NCI-H748 treated with DMSO at 0.1 percent for 48 hours (cell line): ENCODE data around the gene ATP6V1F.
A peak's percentile ranks its signal among the peaks of the same experiment; 100 is the strongest.

ENCODE experiments used
- DNase-seq: peaks from one replicate; lab custom pipeline; 2025; lab: John Stamatoyannopoulos, UW

ATP6V1F gene

DNA sequence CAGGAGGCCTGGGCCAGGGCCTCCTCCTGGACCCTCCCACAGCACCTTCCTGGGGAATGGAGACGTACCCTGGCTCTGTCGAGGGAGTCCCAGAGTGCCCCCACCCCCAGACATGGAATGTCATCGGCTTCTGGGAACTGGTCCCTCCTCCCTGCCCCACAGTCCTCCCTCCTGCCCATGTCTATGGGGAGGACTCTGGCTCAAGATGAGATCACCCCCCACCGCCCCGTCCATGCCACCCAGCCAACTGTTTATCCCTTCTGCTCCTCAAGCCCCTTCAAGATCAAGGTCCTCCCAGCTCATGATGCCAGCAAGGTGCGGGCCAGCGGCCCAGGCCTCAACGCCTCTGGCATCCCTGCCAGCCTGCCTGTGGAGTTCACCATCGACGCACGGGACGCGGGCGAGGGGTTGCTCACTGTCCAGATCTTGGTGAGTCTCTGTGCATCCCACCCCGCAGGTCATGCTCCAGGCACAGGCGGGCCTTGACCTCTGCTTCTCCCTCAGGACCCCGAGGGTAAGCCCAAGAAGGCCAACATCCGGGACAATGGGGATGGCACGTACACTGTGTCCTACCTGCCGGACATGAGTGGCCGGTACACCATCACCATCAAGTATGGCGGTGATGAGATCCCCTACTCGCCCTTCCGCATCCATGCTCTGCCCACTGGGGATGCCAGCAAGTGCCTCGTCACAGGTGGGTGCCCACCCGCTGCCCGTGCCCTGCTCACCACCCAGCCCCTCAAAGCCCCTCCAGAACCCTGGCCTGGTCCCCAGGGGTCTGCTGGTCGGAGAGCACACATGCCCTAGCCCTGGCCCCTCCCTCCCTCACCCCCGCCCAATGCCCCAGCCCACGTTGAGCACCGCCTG lies 14.1 kb upstream of the ATP6V1F start:
- no peak for DNase-seq

DNA sequence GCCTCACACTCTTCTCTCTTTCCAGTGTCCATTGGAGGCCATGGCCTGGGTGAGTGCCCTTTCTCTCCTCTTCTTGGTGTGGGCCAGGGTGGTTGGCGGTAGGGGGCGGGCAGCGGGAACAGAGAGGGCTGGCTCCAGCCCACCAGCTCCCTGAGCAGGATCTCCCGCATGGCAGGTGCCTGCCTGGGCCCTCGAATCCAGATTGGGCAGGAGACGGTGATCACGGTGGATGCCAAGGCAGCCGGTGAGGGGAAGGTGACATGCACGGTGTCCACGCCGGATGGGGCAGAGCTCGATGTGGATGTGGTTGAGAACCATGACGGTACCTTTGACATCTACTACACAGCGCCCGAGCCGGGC lies 13.5 kb upstream of the ATP6V1F start:
- DNase-seq = no peak

DNA sequence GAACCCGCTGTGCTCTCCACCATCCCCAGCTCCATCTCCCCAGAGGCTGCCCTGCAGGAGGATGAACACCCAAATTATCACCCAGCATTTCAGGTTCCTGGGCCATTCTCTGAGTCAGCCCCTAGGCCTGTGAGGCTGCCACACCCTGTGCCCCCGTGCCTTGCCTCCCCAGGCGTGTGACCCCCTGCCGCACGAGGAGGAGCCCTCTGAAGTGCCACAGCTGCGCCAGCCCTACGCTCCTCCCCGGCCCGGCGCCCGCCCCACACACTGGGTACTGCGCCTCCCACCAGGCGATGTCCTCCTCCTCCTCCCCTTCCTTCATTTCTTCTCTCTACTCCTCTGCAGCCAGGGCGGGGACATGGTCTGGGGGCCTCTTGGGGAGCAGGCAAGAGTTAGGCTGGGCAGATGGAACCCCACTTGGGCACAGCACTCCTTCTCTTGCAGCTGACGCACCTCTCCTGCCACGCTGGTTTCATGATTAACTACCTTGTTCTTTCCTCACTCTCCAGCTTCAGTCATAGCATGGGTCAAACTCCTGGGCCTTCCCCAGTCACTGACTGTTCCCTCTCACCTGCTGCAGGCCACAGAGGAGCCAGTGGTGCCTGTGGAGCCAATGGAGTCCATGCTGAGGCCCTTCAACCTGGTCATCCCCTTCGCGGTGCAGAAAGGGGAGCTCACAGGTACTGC lies 12.7 kb upstream of the ATP6V1F start:
- DNase-seq = no peak

DNA sequence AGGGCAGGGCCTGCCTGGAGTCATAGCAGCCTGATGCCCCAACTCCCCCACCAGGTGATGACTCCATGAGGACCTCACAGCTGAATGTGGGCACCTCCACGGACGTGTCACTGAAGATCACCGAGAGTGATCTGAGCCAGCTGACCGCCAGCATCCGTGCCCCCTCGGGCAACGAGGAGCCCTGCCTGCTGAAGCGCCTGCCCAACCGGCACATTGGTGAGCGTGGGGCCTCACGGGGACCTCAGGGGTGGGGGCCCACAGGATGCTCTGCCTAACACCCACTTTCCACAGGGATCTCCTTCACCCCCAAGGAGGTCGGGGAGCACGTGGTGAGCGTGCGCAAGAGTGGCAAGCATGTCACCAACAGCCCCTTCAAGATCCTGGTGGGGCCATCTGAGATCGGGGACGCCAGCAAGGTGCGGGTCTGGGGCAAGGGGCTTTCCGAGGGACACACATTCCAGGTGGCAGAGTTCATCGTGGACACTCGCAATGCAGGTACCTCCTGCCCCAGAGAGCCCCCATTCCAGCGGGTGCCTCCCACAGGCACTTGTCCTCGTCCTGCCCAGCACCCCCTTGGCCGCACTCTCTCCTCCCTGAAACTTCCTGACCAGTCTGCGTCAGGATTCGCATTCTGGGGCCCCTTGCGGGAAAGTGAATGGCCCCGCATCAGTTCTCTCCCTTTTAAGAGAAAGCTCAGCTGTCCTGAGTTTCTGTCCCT lies 10.0 kb upstream of the ATP6V1F start:
- no peak for DNase-seq

DNA sequence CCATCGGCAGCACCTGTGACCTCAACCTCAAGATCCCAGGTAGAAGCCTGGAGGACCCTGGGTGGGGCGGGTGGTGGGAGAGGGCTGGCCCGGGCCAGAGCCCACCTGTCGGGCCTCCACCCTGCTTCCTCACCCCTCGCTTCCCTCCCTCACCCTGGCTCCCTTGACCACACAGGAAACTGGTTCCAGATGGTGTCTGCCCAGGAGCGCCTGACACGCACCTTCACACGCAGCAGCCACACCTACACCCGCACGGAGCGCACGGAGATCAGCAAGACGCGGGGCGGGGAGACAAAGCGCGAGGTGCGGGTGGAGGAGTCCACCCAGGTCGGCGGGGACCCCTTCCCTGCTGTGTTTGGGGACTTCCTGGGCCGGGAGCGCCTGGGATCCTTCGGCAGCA lies 8.9 kb upstream of the ATP6V1F start:
- DNase-seq = no peak

DNA sequence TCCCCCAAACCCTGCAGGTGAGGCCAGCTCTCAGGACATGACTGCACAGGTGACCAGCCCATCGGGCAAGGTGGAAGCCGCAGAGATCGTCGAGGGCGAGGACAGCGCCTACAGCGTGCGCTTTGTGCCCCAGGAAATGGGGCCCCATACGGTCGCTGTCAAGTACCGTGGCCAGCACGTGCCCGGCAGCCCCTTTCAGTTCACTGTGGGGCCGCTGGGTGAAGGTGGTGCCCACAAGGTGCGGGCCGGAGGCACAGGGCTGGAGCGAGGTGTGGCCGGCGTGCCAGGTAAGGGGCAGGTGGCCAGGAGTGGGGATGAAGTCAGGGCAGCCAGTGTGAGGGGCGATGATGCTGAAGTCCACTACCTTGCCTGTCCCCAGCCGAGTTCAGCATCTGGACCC lies 8.3 kb upstream of the ATP6V1F start:
- no peak for DNase-seq

DNA sequence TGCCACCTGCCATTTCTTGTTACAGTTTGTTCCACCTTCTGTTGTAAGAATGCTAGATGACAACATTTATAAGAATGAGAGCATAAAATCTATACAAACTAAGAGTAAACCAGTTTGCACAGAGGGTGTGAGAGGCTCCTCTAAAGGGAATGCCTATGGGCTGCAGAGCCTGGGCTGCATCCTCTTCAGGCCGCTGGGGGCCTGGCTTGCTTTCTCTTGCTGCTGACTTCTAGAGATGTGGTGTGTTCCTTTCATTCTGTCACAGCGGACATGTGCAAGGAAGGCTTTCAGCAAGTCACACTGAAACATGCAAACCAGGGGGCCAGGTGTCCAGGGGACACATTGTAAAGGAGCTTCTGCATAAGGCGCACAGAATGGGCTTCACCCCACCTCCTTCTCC lies 7.1 kb upstream of the ATP6V1F start:
- no peak for DNase-seq

DNA sequence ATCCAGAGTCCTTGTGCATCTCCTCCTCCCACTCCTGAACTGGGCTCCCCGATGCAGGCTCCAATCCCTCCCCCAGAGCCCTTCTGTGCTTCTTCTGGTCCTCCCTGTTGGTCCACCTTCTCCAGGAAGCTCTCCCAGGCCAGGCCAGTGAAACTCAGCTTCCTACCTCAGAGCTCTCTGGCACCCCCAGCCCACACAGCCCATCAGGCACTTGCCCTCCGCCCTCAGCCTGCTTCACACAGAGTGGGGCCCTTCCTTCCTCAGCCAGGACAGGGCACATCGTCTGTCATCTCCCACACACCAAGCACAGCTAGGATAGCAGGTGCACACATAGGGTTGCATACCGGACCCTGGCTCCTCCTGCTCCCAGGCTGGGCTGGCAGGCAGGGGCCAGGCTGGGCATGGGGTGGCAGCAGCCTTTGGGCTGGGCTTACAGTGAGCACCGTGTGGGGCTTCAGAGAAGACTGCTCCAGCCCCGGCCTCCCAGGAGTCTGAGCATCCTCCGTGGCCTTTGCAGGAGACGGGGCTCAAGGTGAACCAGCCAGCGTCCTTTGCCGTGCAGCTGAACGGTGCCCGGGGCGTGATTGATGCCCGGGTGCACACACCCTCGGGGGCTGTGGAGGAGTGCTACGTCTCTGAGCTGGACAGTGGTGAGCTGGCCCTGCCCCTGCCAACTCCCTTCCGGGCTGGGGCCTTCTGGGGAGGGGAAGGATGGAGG lies 6.5 kb upstream of the ATP6V1F start:
- no peak for DNase-seq

DNA sequence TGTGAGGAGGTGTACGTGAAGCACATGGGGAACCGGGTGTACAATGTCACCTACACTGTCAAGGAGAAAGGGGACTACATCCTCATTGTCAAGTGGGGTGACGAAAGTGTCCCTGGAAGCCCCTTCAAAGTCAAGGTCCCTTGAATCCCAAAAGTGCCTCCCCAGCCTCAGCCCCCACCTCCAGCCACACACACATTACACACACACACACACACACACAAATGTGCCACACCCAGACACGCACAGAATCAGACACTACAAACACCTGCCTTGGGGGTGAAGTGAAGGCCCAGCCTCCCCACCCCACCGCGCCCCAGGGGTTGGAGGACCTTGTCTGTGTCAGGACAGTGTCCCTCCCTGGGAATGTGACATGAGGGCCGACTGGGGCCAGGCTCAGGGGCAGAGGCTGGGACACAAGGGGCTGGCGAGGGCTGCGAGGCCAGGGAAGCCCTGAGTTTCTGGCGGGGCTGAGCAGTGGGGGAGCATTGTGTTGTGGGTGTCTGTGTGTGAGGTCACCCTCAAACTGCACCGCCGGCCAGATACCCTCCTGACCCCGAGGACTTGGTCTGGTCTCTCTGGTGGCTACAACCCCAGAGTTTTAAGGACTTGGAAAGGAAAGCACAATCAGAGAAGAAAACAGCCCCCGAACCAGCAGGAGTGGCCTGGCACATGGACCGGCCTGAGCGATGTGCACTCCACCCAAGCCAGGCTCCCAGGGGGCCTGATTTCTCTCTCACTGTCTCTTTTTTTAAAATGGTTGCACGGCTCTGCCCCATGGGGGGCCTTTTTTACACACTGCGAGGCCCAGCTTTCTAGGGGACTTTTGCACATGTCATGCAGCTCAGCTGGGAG lies 4.0 kb upstream of the ATP6V1F start:
- no peak for DNase-seq

DNA sequence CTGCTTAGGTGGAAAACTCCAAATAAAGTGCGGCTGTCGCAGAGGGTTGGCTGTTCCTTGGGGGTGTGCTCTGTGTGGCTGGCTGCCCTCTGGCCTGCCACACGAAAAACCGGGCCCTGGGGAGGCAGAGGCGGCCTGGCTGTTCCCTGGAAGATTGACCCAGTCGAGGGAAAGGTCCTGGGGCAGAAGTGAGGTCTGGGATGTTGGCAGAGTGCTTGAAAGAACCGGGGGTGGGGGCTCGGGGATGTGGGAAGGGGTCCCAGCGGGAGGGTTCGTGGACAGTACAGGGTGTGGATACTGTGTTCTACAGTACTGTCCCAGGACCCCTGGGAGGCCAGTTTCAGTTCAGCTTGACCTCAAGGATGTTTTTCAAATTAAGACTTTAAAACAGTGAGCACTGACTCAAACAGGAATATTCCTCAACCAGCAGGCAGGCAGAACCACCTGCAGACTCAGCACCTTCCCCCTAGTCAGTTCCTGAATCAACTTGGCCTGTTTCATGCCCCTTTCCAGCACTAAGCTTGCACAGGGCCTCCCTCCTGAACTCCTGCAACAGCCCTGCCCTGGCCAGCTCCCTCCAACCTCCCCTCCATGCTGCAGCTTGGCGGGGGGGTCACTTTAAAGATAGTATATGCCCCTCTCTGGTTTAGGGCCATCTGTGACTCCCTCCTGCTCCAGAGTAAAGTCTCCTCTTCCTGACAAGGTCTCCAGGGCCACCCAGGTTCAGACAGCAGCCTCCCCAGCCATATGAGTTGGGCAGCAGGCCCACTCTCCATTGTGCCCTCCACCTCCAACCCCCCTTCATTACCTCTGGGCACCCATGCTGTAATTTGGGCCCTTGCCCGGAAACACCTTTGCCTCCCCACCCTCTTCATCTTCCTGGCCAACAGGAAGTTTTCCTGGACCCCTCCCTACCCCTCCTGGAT lies 3.2 kb upstream of the ATP6V1F start:
- DNase-seq = no peak

DNA sequence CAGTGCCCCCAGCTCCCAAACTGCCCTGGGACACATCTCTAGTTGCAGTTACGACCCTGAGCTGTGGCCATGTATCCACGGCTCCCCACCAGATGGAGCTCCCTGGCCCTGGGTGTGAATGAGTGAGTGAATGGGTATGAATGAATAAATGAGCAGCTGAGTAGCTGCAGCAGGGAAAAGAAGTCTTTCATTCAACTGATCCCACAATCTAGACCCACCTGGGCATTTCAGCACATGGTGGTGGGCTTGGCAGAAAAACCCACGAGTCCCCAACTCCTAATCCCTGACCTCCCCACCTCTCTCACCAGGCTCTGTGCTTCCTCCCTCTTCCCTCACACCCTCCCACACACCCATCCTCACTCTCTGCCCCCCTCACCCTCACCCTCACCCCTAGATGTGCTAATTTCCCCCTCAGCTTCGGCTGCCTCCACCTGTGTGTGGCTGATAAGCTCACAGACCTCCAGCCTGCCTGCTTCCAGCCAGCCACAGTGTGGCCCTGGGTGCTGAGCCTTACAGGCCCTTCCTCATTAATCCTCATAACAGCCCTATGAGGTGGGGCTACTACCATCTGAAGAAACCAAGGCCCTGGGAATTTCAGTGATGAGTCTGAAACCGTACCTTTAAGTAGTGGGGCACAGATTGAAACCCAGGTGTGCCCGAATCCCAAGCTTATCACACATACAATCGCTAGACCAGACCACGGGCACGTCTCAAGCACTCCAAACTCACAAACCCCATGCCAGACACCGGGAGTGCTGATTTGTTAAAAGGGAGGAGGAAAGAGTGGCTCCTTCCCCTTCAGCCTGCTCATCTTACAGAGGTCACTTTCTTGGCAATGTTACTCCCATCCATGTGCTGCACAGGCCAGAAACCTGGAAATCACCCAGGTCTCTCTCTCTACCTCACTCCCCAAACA lies 2.2 kb upstream of the ATP6V1F start:
- no peak for DNase-seq

DNA sequence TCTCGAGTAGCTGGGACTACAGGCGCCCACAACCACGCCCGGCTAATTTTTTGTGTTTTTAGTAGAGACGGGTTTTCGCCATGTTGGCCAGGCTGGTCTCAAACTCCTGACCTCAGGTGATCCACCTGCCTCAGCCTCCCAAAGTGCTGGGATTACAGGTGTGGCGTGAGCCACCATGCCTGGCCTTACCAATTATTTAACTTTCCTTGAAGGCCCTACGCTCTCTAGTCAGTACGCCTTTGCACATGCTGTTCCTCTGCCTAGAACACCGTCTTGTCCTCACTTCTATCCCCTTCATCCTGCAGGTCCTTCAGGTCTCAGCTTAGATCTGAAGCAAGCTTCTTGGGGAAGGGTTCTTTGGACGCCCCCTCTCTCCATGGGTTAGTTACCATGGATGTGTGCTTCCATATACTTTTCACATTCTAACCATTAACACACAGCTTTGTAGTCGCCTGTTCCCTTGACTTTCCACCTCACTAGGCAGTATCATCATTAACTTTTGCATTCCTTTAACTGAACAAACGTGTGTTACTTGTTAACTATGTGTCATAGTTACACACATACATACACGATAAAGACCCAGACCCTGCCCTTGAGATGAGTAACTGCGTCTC lies 592 bp upstream of the ATP6V1F start:
- DNase-seq = no peak

DNA sequence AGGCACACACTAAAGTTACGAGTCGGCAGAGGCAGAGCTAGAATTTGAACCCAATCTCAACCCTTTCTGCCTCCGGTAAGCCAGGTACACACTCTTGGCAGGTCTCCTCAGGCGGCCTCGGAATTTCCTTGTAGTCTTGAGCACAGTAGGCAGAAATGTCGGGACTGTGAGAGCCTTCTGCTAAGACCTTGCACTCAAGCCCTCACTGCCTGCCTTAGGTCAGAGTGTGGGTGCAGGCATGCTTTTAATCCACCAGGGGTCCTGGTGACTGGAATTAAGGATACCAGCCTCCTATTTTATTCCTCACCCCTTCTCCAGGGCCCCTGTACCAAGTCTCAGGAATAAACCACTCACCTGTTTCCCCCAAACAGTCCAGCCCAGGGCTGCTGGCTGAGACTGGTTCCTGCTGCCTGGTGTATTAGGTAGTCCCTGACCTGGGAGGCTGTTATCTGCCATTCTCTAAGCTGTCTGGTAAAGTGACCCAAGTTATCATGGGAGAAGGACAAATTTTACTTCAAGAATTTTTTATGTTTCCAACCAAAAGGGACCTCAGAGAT lies 855 bp downstream of the ATP6V1F start:
- peak; percentile 5 for DNase-seq

DNA sequence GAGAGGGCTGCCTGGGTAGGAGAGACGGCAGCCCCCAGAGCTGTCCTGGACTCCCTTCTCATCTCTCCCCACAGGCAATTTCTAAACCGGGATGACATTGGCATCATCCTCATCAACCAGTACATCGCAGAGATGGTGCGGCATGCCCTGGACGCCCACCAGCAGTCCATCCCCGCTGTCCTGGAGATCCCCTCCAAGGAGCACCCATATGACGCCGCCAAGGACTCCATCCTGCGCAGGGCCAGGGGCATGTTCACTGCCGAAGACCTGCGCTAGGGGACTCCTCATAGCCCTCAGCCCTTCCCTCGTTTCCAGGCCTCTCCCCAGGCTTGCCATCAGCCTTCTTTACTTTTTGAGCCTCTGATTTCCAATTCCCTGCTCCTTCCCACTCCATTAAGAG lies 2.6 kb downstream of the ATP6V1F start:
- DNase-seq = no peak

DNA sequence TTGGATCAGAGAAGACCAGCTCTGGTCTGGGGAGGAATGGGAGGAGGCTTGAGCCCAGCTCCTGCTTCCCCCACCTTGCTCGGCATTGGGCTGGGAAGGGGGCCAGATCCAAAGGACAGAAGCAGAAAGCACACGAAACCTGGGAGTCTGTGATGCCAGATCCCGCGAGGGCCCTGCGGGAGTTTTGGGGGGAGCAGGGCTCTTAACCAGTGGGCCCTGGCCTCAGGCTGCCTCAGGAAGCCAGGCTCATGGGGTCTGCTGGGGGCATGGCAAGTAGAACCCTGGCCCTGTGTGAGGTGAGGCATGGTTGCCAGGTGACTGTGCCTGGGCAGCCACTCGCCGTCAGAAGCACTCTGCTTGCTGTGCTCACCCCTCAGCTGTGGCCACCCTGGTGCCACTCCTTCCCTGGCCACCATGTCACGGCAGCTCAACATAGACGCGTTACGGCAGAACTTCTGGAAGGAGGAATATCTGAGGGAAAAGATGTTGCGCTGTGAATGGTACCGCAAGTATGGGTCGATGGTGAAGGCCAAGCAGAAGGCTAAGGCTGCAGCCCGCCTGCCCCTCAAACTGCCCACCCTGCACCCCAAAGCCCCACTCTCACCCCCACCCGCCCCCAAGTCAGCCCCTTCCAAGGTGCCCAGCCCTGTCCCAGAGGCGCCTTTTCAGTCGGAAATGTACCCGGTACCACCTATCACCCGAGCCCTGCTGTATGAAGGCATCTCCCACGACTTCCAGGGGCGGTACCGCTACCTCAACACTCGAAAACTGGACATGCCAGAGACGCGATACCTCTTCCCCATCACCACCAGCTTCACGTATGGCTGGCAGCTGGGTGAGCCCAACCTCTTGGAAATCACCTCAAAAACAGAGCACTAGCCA lies 3.6 kb downstream of the ATP6V1F start:
- DNase-seq = no peak

DNA sequence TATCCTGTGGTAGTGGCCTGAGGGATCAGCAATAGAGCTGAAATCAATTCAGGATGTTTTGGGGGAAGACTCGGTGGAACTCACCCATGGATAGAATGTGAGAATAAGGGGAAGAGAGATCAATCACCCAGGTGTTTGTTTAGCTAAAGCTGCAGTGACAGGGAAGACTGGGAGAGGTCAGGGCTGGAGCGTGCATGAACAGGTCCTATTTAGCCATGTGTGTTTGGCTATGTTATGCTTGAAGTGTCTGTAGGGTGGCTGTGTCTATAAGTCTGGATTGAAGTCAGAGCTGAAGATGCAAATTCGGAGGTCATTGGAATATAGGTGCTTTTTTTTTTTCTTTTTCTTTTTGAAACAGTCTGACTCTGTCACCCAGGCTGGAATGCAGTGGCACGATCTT lies 4.6 kb downstream of the ATP6V1F start:
- DNase-seq = no peak

DNA sequence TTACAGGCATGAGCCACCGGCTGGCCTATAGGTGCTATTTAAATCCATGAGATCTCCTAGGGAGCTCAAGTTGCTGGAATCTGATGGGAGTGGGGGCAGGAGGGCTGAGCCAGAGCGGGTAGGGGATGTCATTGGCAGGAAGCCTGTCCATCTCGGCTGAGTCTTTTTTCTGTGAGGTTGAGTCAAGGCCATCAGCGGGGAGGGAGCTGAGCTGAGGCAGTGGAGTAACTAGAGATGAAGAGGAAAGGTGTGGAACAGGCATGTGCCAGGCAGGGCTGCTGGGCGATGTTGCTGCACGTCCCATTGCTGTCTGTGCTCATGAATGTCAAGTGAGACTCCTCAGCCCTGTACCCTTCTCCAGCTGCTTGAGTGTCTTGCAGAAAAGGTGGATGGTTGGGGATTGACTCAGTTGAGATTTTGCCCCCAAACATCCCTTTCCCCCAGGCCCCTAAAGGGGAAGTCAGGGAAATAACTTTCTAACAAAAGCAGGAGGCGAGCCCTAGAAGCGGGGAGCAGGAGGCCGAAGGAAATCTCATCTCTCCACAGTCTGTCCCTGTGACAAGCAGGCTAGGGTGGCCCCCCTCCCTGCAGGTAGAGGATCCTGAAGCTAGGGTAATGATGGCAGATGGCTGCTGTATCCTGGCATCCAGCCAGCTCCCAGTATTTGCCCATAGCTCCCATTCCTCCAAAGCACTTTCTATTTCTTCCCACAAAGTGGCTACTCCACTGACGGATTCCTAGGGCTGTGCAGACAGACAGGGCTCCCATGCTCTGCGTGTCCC lies 5.4 kb downstream of the ATP6V1F start:
- peak; percentile 35 for DNase-seq
